Coronary artery (tissue), 2 donors: ENCODE results near the gene CRISPLD2.

Source experiments
- DNase-seq: peaks from one replicate; pipeline ENCODE4 v3.0.0-alpha.2; 2017; ENCODE audit warnings: low spot score
- H3K27ac ChIP-seq, 2 donors: fragments of 200-600 bp; sonication (generic); one replicate each; pipeline ENCODE4 v1.5.1; 2016 to 2019
- H3K4me3 ChIP-seq: fragments of 200-600 bp; sonication (generic); 2 replicates; pipeline ENCODE4 v1.5.1; 2016; ENCODE audit warnings: mild to moderate bottlenecking, moderate library complexity
- CTCF ChIP-seq: fragments of 200-600 bp; sonication (generic); IDR thresholded peaks from one replicate; pipeline ENCODE4 v1.5.1; 2019; ENCODE audit warnings: antibody characterized with exemption

Gene CRISPLD2

GRCh38 chr16:84780063-84780462, 39.7 kb upstream of the CRISPLD2 start:
- Histone ChIP-seq H3K27ac (no peak overlapping the region), H3K4me3 (no peak overlapping the region)
- no peak for TF ChIP-seq CTCF

GRCh38 chr16:84780544-84781376, 39.0 kb upstream of the CRISPLD2 start:
- Histone ChIP-seq H3K4me3 (no peak overlapping the region), H3K27ac (no peak overlapping the region)
- DNase-seq: no peak
- TF ChIP-seq CTCF: no peak

More at GRCh38 chr16:84780063-84780462, 39.7 kb upstream of the CRISPLD2 start:
- no peak for DNase-seq

GRCh38 chr16:84782846-84783245, 36.9 kb upstream of the CRISPLD2 start:
- Histone ChIP-seq H3K4me3 (no peak overlapping the region), H3K27ac (no peak overlapping the region)
- TF ChIP-seq CTCF: no peak
- DNase-seq: no peak

- TF ChIP-seq CTCF: no peak
- Histone ChIP-seq H3K27ac (no peak overlapping the region), H3K4me3 (no peak overlapping the region)
- no peak for DNase-seq
Observed at GRCh38 chr16:84785843-84786581, 33.8 kb upstream of the CRISPLD2 start.

- no peak for DNase-seq
Observed at GRCh38 chr16:84786605-84787262, 33.1 kb upstream of the CRISPLD2 start.

GRCh38 chr16:84787263-84787622, 32.5 kb upstream of the CRISPLD2 start:
- TF ChIP-seq CTCF: no peak
- no peak overlapping the region for H3K27ac ChIP-seq
- DNase-seq: no peak

More at GRCh38 chr16:84786605-84787262, 33.1 kb upstream of the CRISPLD2 start:
- no peak for TF ChIP-seq CTCF
- no peak overlapping the region for H3K27ac ChIP-seq
- no peak overlapping the region for H3K4me3 ChIP-seq

More at GRCh38 chr16:84787263-84787622, 32.5 kb upstream of the CRISPLD2 start:
- H3K4me3 ChIP-seq: no peak overlapping the region
